SK-N-SH (cell line): ENCODE data around the gene RGS17. TPM values are rescaled to one million over a fixed set of nuclear protein-coding genes. Genes with fewer than 3 reads are reported as not detected.

Source experiments
- CTCF ChIA-PET: fragments of 300-600, 350-600 bp; formaldehyde crosslinking; extraction: SDS; loops from one replicate; lab custom pipeline; 2021; lab: Yijun Ruan, JAX
- POLR2A ChIA-PET: fragments of 350-600 bp; sonication (Branson Sonifier 250); formaldehyde crosslinking; extraction: SDS; loops from one replicate; lab custom pipeline; 2020; ENCODE audit warnings: antibody characterized with exemption, inconsistent platforms; lab: Yijun Ruan, JAX
- DNase-seq: peaks from one replicate; pipeline ENCODE4 v3.0.0; 2012
- H2AFZ ChIP-seq: fragments of 200-600 bp; sonication (generic); 2 replicates; pipeline ENCODE4 v1.8.1; 2016; ENCODE audit warnings: antibody characterized with exemption, mild to moderate bottlenecking, low read depth
- H3F3A ChIP-seq: fragments of 200-600 bp; sonication (generic); replicated peaks from 2 replicates; pipeline ENCODE3; 2016; ENCODE audit warnings: antibody characterized with exemption, mild to moderate bottlenecking; ENCODE audit not compliant: insufficient read depth
- H3K27ac ChIP-seq, 2 experiments: fragments of 200-500 bp in 1 of 2; fragments of 200-600 bp in 1 of 2; sonication (Bioruptor generic) in 1 of 2; sonication (generic), shearing (Covaris generic) in 1 of 2; 2 replicates each; pipeline versions ENCODE4 v1.5.1 to v1.6.1; 2014 to 2016; ENCODE audit warnings: low read depth in 2 of 2, inconsistent platforms in 1 of 2, low read length in 1 of 2, mild to moderate bottlenecking in 1 of 2, mixed read lengths in 1 of 2
- H3K27me3 ChIP-seq: fragments of 200-600 bp; sonication (generic), shearing (Covaris generic); 2 replicates; pipeline ENCODE4 v1.6.1; 2016; ENCODE audit warnings: mixed run types; ENCODE audit not compliant: insufficient read depth
- H3K36me3 ChIP-seq, 2 experiments: fragments of 200-500 bp in 1 of 2; fragments of 200-600 bp in 1 of 2; sonication (Bioruptor generic) in 1 of 2; sonication (generic) in 1 of 2; replicated peaks in 1 of 2; 2 replicates each; pipeline versions ENCODE3 to v1.5.1; 2014 to 2016; ENCODE audit warnings: low read length in 1 of 2, mild to moderate bottlenecking in 1 of 2; ENCODE audit not compliant: insufficient read depth in 2 of 2, control insufficient read depth in 1 of 2
- H3K4me1 ChIP-seq, 2 experiments: fragments of 200-500 bp in 1 of 2; fragments of 200-600 bp in 1 of 2; sonication (Bioruptor generic) in 1 of 2; sonication (generic), shearing (Covaris generic) in 1 of 2; 2 replicates each; pipeline versions ENCODE4 v1.5.1 to v1.6.1; 2014 to 2016; ENCODE audit warnings: low read depth in 1 of 2, low read length in 1 of 2, mixed run types in 1 of 2; ENCODE audit not compliant: insufficient read depth in 2 of 2, control insufficient read depth in 1 of 2
- H3K4me2 ChIP-seq: fragments of 200-600 bp; sonication (generic), shearing (Covaris generic); 2 replicates; pipeline ENCODE4 v1.6.1; 2017; ENCODE audit warnings: mixed run types
- H3K4me3 ChIP-seq, 2 experiments: fragments of 200-500 bp in 1 of 2; fragments of 200-600 bp in 1 of 2; sonication (Bioruptor generic) in 1 of 2; sonication (generic), shearing (Covaris generic) in 1 of 2; 2 replicates each; pipeline versions ENCODE4 v1.5.1 to v1.8.1; 2014 to 2016; ENCODE audit warnings: low read depth in 2 of 2, inconsistent platforms in 1 of 2, low read length in 1 of 2, mild to moderate bottlenecking in 1 of 2, mixed read lengths in 1 of 2, moderate library complexity in 1 of 2
- H3K79me2 ChIP-seq: fragments of 200-600 bp; sonication (generic); 2 replicates; pipeline ENCODE4 v1.8.1; 2017; ENCODE audit warnings: mild to moderate bottlenecking; ENCODE audit not compliant: insufficient read depth
- H3K9ac ChIP-seq: fragments of 200-600 bp; sonication (generic); 2 replicates; pipeline ENCODE4 v1.6.1; 2017; ENCODE audit warnings: mixed run types
- H3K9me2 ChIP-seq: fragments of 200-600 bp; sonication (generic); 2 replicates; pipeline ENCODE4 v1.6.1; 2017; ENCODE audit warnings: mixed run types
- H3K9me3 ChIP-seq: fragments of 200-600 bp; sonication (generic); 2 replicates; pipeline ENCODE4 v1.6.1; 2017; ENCODE audit warnings: mixed run types, mild to moderate bottlenecking, moderate library complexity
- H4K20me1 ChIP-seq: fragments of 200-600 bp; sonication (generic); 2 replicates; pipeline ENCODE4 v1.6.1; 2017; ENCODE audit warnings: mild to moderate bottlenecking, mixed run types; ENCODE audit not compliant: insufficient read depth
- CHD2 ChIP-seq: fragments of 150-350 bp; IDR thresholded peaks from 2 replicates; pipeline ENCODE4 v1.6.1; 2018; ENCODE audit warnings: low read length; ENCODE audit not compliant: partially characterized antibody
- EP300 ChIP-seq, 2 experiments: IDR thresholded peaks; 2 replicates each; pipeline versions ENCODE4 v1.4.0 to v1.6.1; 2012; ENCODE audit warnings: borderline replicate concordance in 1 of 2, low read depth in 1 of 2, low read length in 1 of 2
- EZH2phosphoT487 ChIP-seq: fragments of 200-600 bp; sonication (generic); IDR thresholded peaks from 2 replicates; pipeline ENCODE4 v1.6.1; 2017; ENCODE audit warnings: low read depth, mixed run types, mild to moderate bottlenecking, antibody characterized with exemption, moderate library complexity, borderline replicate concordance
- FOXM1 ChIP-seq: IDR thresholded peaks from 2 replicates; pipeline ENCODE4 v1.4.0; 2012; ENCODE audit warnings: low read depth, mild to moderate bottlenecking
- GABPA ChIP-seq: IDR thresholded peaks from 2 replicates; pipeline ENCODE4 v1.4.0; 2012; ENCODE audit warnings: low read depth, mild to moderate bottlenecking
- GATA2 ChIP-seq: sonication (generic); formaldehyde crosslinking; IDR thresholded peaks from 2 replicates; pipeline ENCODE4 v1.5.0; 2020; ENCODE audit warnings: mild to moderate bottlenecking, missing genetic modification reagents
- IRF3 ChIP-seq: fragments of 150-350 bp; IDR thresholded peaks from 2 replicates; pipeline ENCODE4 v1.6.1; 2016; ENCODE audit warnings: mild to moderate bottlenecking, low read depth, low read length
- MEF2A ChIP-seq: IDR thresholded peaks from 2 replicates; pipeline ENCODE4 v1.4.0; 2012; ENCODE audit warnings: low read depth, borderline replicate concordance
- RFX5 ChIP-seq: IDR thresholded peaks from 2 replicates; pipeline ENCODE4 v1.6.1; 2012; ENCODE audit warnings: mild to moderate bottlenecking, improper control_type of control experiment, low read length
- RXRA ChIP-seq: IDR thresholded peaks from 2 replicates; pipeline ENCODE4 v1.4.0; 2012; ENCODE audit warnings: low read depth, mild to moderate bottlenecking, borderline replicate concordance
- SIN3A ChIP-seq: IDR thresholded peaks from 2 replicates; pipeline ENCODE4 v1.6.1; 2012; ENCODE audit warnings: low read depth, mild to moderate bottlenecking, low read length, moderate library complexity, borderline replicate concordance
- SMC3 ChIP-seq: IDR thresholded peaks from 2 replicates; pipeline ENCODE4 v1.6.1; 2012; ENCODE audit warnings: low read depth, low read length, improper control_type of control experiment
- TAF1 ChIP-seq: IDR thresholded peaks from 2 replicates; pipeline ENCODE4 v1.6.1; 2012; ENCODE audit warnings: low read depth, mild to moderate bottlenecking, low read length, moderate library complexity, borderline replicate concordance
- TEAD4 ChIP-seq: IDR thresholded peaks from 2 replicates; pipeline ENCODE4 v1.4.0; 2012; ENCODE audit warnings: mild to moderate bottlenecking, borderline replicate concordance; ENCODE audit not compliant: insufficient read depth
- USF2 ChIP-seq: fragments of 150-350 bp; IDR thresholded peaks from 2 replicates; pipeline ENCODE4 v1.6.1; 2017; ENCODE audit warnings: antibody characterized with exemption, low read length, low read depth, borderline replicate concordance
- YY1 ChIP-seq: IDR thresholded peaks from 2 replicates; pipeline ENCODE4 v1.4.0; 2012; ENCODE audit warnings: low read depth, mild to moderate bottlenecking
- WGBS: methylation state at CpG from one replicate; pipeline ENCODE4 v1.1.6; 2017; ENCODE audit warnings: low lambda C conversion rate; 5-methylcytosine and 5-hydroxymethylcytosine counted together
- polyA plus RNA-seq, 3 experiments: library from polyadenylated mRNA; depleted of rRNA; stranded (reverse); fragments of >200 nt; gene quantifications; 2 replicates each; pipeline ENCODE4 v1.2.3, GENCODE V29; 2012

RGS17 gene
- polyA plus RNA-seq, 1 of the 3 experiments (the other 2 are of a cell fraction) = 1.4 TPM

GRCh38 chr6:153162646-153163045 lies 31.6 kb upstream of the RGS17 start (continued):
- TF ChIP-seq EZH2phosphoT487 (no peak), GATA2 (CRISPR knock-in tag) (no peak), USF2 (no peak), YY1 (no peak), SIN3A (no peak)

GRCh38 chr6:153162172-153162571 lies 31.1 kb upstream of the RGS17 start:
- Histone ChIP-seq H2AFZ (no peak overlapping the region), H3K36me3 (no peaks in the 10 kb centered on the region), H3K79me2 (no peaks in the 10 kb centered on the region), H3F3A (peaks cover 8% of the 10 kb centered on the region), H3K27me3 (no peaks in the 10 kb centered on the region), H3K27ac (no peak overlapping the region), H3K4me1 (peaks cover 0 to under 1% of the 10 kb centered on the region in 2 experiments; a peak in 1 of 4 replicates), H3K9ac (no peak overlapping the region), H3K9me3 (no peaks in the 10 kb centered on the region), H3K9me2 (no peaks in the 10 kb centered on the region), H3K4me3 (no peak overlapping the region), H4K20me1 (no peaks in the 10 kb centered on the region), H3K4me2 (no peak overlapping the region)
- DNase-seq = no peak
- ChIA-PET CTCF (interaction anchor here (0.6 to 2.1 kb wide), 3 partner anchors 18 to 1115 kb away, joined by 3 to 7 read pairs (median 3); no protein-coding TSS in a partner anchor), POLR2A (no interaction called here)
- WGBS = 78% methylated on average over 4 of the region's 4 CpGs
- TF ChIP-seq TAF1 (no peak), IRF3 (no peak), YY1 (no peak), RFX5 (no peak), EP300 (IDR thresholded peaks at IDR 0.05; ENCODE audit: borderline replicate concordance in 1 of 2, low read depth in 1 of 2, low read length in 1 of 2) (no peak), USF2 (no peak), SMC3 (no peak), CHD2 (no peak), TEAD4 (no peak), FOXM1 (no peak), RXRA (no peak), GABPA (no peak), SIN3A (no peak), MEF2A (no peak)
